ENCODE data around the gene RELN. TPM values are rescaled to one million over a fixed set of nuclear protein-coding genes. Genes with fewer than 3 reads are reported as not detected.

Gene RELN
- total and polyA plus RNA-seq, 8 donors, result 0.08 to 1.4 (median 0.64) TPM

DNA sequence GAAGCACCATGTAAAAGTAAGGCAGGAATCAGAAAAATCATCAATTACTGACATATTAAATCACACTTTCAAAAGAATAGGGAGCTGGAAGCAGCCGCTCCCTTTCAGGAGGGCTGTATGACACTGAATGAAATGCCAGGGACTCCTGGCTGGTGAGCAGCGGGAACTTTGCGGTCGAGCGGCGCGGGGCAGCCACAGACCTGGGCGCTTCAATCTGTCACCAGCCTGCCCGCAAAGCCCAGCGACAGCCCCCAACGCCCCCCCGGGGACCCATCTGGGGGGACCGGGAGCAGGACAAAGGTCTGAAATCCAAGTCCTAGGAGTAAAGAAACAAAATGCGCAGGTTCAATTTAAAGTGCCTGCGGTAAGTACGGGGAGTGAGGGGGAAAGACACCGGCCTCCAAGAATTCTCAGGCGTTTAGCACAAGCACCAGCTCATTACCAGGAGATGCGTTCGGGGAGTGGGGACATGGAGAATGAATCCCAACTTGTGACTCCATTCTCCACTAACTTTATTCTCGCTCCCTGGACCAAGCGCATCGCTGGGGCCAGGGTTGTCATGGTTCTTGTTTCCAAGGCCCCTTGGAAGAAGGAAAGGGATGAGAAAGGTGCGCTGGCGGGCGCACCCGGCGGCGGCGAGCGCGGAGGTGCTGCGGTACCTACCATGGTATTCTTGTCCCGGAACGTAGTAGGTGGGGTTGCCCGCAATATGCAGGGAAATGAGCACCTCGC lies 824 bp downstream of the RELN start:
- no peak overlapping the region for H3K27ac ChIP-seq
- no peak for FAIRE-seq

GRCh38 chr7:103987451-103987850 lies 2.0 kb downstream of the RELN start:
- no peak for FAIRE-seq
- Histone ChIP-seq H3K9me3 (no peaks in the 10 kb centered on the region), H3K36me3 (no peaks in the 10 kb centered on the region), H3K27me3 (peaks cover 0 to 14% (median 6%) of the 10 kb centered on the region in 4 donors), H3K27ac (no peak overlapping the region), H3K4me3 (no peak overlapping the region), H3K4me1 (no peaks in the 10 kb centered on the region)
- ATAC-seq, result no peak
- WGBS, 2 donors, result 68 to 78% methylated on average over 7 of the region's 7 CpGs
- TF ChIP-seq, protein P1, sequence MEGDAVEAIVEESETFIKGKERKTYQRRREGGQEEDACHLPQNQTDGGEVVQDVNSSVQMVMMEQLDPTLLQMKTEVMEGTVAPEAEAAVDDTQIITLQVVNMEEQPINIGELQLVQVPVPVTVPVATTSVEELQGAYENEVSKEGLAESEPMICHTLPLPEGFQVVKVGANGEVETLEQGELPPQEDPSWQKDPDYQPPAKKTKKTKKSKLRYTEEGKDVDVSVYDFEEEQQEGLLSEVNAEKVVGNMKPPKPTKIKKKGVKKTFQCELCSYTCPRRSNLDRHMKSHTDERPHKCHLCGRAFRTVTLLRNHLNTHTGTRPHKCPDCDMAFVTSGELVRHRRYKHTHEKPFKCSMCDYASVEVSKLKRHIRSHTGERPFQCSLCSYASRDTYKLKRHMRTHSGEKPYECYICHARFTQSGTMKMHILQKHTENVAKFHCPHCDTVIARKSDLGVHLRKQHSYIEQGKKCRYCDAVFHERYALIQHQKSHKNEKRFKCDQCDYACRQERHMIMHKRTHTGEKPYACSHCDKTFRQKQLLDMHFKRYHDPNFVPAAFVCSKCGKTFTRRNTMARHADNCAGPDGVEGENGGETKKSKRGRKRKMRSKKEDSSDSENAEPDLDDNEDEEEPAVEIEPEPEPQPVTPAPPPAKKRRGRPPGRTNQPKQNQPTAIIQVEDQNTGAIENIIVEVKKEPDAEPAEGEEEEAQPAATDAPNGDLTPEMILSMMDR (IDR thresholded peaks at IDR 0.05), result no peak
- DNase-seq, result no peak
- intact Hi-C loops (cut with DNase I), result no loop called here

More for the DNA sequence above, 824 bp downstream of the RELN start:
- 7 to 9% methylated on average over 37 of the region's 37 CpGs for WGBS, 2 donors
- TF ChIP-seq, protein P1 (IDR thresholded peaks at IDR 0.05), result no peak
- Histone ChIP-seq H3K4me3 (peak overlapping the region in 2 of 4 donors; percentile 34 to 50), H3K9me3 (no peaks in the 10 kb centered on the region), H3K4me1 (no peaks in the 10 kb centered on the region), H3K27me3 (peaks cover 0 to 14% (median 3%) of the 10 kb centered on the region in 4 donors), H3K36me3 (no peaks in the 10 kb centered on the region)
- intact Hi-C loops (cut with DNase I), result no loop called here
- DNase-seq (peak in 2 of 6 donors; percentile 33 to 49), ATAC-seq (no peak)

DNA sequence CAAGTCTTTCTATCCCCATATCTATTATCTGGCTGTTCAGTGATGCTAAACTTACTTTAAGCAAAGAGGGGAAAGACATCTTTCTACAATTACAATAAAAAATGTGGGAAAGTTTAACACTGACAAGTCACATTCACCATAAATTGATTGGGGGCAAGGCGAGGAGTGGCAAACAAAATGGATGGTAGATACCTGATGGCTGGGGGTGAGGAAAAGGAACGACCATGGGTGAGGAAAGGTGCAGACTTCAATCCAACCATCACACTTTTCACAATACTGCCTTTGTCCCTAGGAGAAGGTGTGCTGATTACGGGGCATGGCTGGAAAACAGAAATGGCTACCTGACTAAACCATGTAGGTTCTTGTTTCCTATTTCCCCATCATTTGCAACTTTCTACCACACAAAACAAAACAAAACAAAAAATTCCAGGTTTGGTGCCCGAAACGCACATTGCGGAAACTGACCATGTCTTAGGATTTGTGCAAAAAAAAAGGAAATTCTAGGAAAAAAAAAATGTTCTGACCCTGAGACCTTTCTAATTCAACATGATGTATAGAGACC lies 3.8 kb downstream of the RELN start:
- Histone ChIP-seq H3K27me3 (peaks cover 0 to 14% (median 6%) of the 10 kb centered on the region in 4 donors), H3K27ac (no peak overlapping the region), H3K9me3 (no peaks in the 10 kb centered on the region), H3K4me3 (no peak overlapping the region), H3K36me3 (no peaks in the 10 kb centered on the region), H3K4me1 (no peaks in the 10 kb centered on the region)
- DNase-seq (no peak), ATAC-seq (no peak), FAIRE-seq (no peak)
- WGBS, 2 donors, result 54 to 75% methylated on average over 6 of the region's 6 CpGs
- intact Hi-C loops (cut with DNase I), result no loop called here
- TF ChIP-seq, protein P1 (IDR thresholded peaks at IDR 0.05), result no peak

DNA sequence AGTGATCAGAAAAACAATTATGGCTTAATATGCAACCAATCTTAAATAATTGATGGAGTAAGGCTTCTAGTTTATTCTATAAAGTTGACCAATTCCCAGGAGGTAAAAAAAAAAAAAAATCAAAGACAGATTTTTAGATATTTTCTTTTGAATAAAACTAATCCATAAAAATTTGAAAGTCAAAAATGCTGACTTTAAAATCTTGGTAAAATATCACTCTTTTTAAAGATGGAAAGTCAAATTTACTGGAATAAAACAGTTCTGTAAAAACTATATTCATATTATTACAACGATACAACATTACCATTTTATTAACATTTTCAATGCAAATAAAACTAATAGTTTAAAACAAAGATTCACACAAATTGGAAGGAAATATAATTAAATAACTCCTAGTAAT lies 5.4 kb downstream of the RELN start:
- TF ChIP-seq, protein P1 (IDR thresholded peaks at IDR 0.05), result no peak
- FAIRE-seq (peak; percentile 13), DNase-seq (no peak), ATAC-seq (no peak)
- H3K27ac ChIP-seq, result no peak overlapping the region
- 68 to 83% methylated on average over 1 of the region's 1 CpG for WGBS, 2 donors
- H3K36me3 ChIP-seq, result no peaks in the 10 kb centered on the region
- no peaks in the 10 kb centered on the region for H3K9me3 ChIP-seq
- intact Hi-C loops (cut with DNase I), result no loop called here
- no peaks in the 10 kb centered on the region for H3K4me1 ChIP-seq
- peaks cover 0 to 14% (median 6%) of the 10 kb centered on the region in 4 donors for H3K27me3 ChIP-seq
- H3K4me3 ChIP-seq, result no peak overlapping the region

Data from pancreas (tissue), 10 donors.